H9 (cell line): Measurements from ENCODE around the gene IGFBP7. TPM values are rescaled to one million over a fixed set of nuclear protein-coding genes. Genes with fewer than 3 reads are reported as not detected.

ENCODE experiments used
- DNase-seq: peaks from one replicate; pipeline ENCODE4 v3.0.0-alpha.2; 2017
- H2AFZ ChIP-seq: one replicate; pipeline ENCODE4 v1.6.1; 2013; ENCODE audit warnings: mild to moderate bottlenecking, low read length, control low read depth, moderate library complexity
- H2AK5ac ChIP-seq: 2 replicates; pipeline ENCODE4 v1.6.1; 2013; ENCODE audit warnings: low read length, control low read depth, mixed read lengths; ENCODE audit not compliant: insufficient read length
- H2BK120ac ChIP-seq: one replicate; pipeline ENCODE4 v1.6.1; 2013; ENCODE audit warnings: low read depth, mild to moderate bottlenecking, low read length, control low read depth, inconsistent platforms; ENCODE audit not compliant: poor library complexity, severe bottlenecking
- H2BK12ac ChIP-seq: 2 replicates; pipeline ENCODE4 v1.6.1; 2013; ENCODE audit warnings: low read length, control low read depth, mixed read lengths, low read depth; ENCODE audit not compliant: insufficient read length
- H2BK15ac ChIP-seq: 2 replicates; pipeline ENCODE4 v1.6.1; 2013; ENCODE audit warnings: low read depth, low read length, control low read depth
- H2BK20ac ChIP-seq: one replicate; pipeline ENCODE4 v1.6.1; 2013; ENCODE audit warnings: low read depth, mild to moderate bottlenecking, low read length, control low read depth, inconsistent platforms; ENCODE audit not compliant: poor library complexity, severe bottlenecking
- H2BK5ac ChIP-seq: 2 replicates; pipeline ENCODE4 v1.6.1; 2013; ENCODE audit warnings: low read length, control low read depth, mixed read lengths; ENCODE audit not compliant: insufficient read length
- H3K14ac ChIP-seq: 2 replicates; pipeline ENCODE4 v1.6.1; 2013; ENCODE audit warnings: low read length, control low read depth; ENCODE audit not compliant: insufficient read depth
- H3K18ac ChIP-seq: 2 replicates; pipeline ENCODE4 v1.6.1; 2013; ENCODE audit warnings: low read depth, mild to moderate bottlenecking, mixed read lengths, low read length, control low read depth; ENCODE audit not compliant: insufficient read length
- H3K23ac ChIP-seq: 2 replicates; pipeline ENCODE4 v1.6.1; 2013; ENCODE audit warnings: low read length, control low read depth, mixed read lengths, low read depth; ENCODE audit not compliant: insufficient read length
- H3K23me2 ChIP-seq: 2 replicates; pipeline ENCODE4 v1.6.1; 2013; ENCODE audit warnings: low read depth, mild to moderate bottlenecking, mixed read lengths, low read length, control low read depth; ENCODE audit not compliant: insufficient read length, poor library complexity, severe bottlenecking
- H3K27ac ChIP-seq: 2 replicates; pipeline ENCODE4 v1.5.1; 2013; ENCODE audit warnings: low read length, control low read depth, mixed read lengths, low read depth; ENCODE audit not compliant: insufficient read length
- H3K27me3 ChIP-seq: 2 replicates; pipeline ENCODE4 v1.6.1; 2013; ENCODE audit warnings: low read length, control low read depth, inconsistent platforms; ENCODE audit not compliant: insufficient read depth
- H3K4ac ChIP-seq: 2 replicates; pipeline ENCODE4 v1.6.1; 2013; ENCODE audit warnings: low read depth, mild to moderate bottlenecking, control low read depth, inconsistent platforms, low read length, moderate library complexity
- H3K4me1 ChIP-seq: 2 replicates; pipeline ENCODE4 v1.6.1; 2013; ENCODE audit warnings: low read length, control low read depth, inconsistent platforms; ENCODE audit not compliant: insufficient read depth
- H3K4me2 ChIP-seq: 2 replicates; pipeline ENCODE4 v1.6.1; 2013; ENCODE audit warnings: low read length, control low read depth, mixed read lengths; ENCODE audit not compliant: insufficient read length, insufficient read depth
- H3K56ac ChIP-seq: 2 replicates; pipeline ENCODE4 v1.6.1; 2013; ENCODE audit warnings: low read depth, mild to moderate bottlenecking, mixed read lengths, low read length, control low read depth; ENCODE audit not compliant: insufficient read length
- H3K79me1 ChIP-seq: 2 replicates; pipeline ENCODE4 v1.6.1; 2013; ENCODE audit warnings: low read depth, mild to moderate bottlenecking, moderate library complexity, low read length, control low read depth, inconsistent platforms; ENCODE audit not compliant: insufficient read depth, poor library complexity, severe bottlenecking
- H3K79me2 ChIP-seq: 2 replicates; pipeline ENCODE4 v1.6.1; 2013; ENCODE audit warnings: low read length, control low read depth, inconsistent platforms; ENCODE audit not compliant: insufficient read depth
- H3K9ac ChIP-seq: 2 replicates; pipeline ENCODE4 v1.6.1; 2013; ENCODE audit warnings: low read length, control low read depth, mixed read lengths; ENCODE audit not compliant: insufficient read length; ENCODE audit errors: extremely low read depth
- H3K9me3 ChIP-seq: one replicate; pipeline ENCODE4 v1.6.1; 2013; ENCODE audit warnings: low read depth, low read length, inconsistent platforms; ENCODE audit not compliant: control insufficient read depth
- H3T11ph ChIP-seq: one replicate; pipeline ENCODE4 v1.6.1; 2013; ENCODE audit warnings: mild to moderate bottlenecking, low read length, control low read depth, inconsistent platforms
- H4K20me1 ChIP-seq: one replicate; pipeline ENCODE4 v1.6.1; 2013; ENCODE audit not compliant: control insufficient read depth, insufficient read length, insufficient read depth
- H4K5ac ChIP-seq: 2 replicates; pipeline ENCODE4 v1.6.1; 2013; ENCODE audit warnings: low read depth, mild to moderate bottlenecking, mixed read lengths, low read length, control low read depth; ENCODE audit not compliant: insufficient read length
- H4K8ac ChIP-seq: replicated peaks from 2 replicates; pipeline ENCODE4 v1.6.1; 2013; ENCODE audit warnings: low read length, control low read depth, mixed read lengths, low read depth; ENCODE audit not compliant: insufficient read length
- H4K91ac ChIP-seq: 2 replicates; pipeline ENCODE4 v1.6.1; 2013; ENCODE audit warnings: low read depth, mild to moderate bottlenecking, moderate library complexity, mixed read lengths, low read length, control low read depth; ENCODE audit not compliant: insufficient read length
- H3K27ac Mint-ChIP-seq, 3 experiments: 2 replicates in 2 of 3; 3 replicates in 1 of 3; pipeline ENCODE4 v1.8.0; 2020 to 2021; ENCODE audit warnings: mixed read lengths in 3 of 3, mild to moderate bottlenecking in 1 of 3, moderate library complexity in 1 of 3
- H3K27me3 Mint-ChIP-seq: 2 replicates; pipeline ENCODE4 v1.8.0; 2021; ENCODE audit warnings: low read depth, mild to moderate bottlenecking, moderate library complexity, mixed read lengths
- H3K36me3 Mint-ChIP-seq, 3 experiments: 2 replicates in 2 of 3; 3 replicates in 1 of 3; pipeline ENCODE4 v1.8.0; 2020 to 2021; ENCODE audit warnings: low read depth in 3 of 3, mixed read lengths in 3 of 3; ENCODE audit not compliant: insufficient read depth in 1 of 3
- H3K4me1 Mint-ChIP-seq, 2 experiments: 2 replicates each; pipeline ENCODE4 v1.8.0; 2020; ENCODE audit warnings: mixed read lengths in 2 of 2
- H3K4me3 Mint-ChIP-seq, 2 experiments: 2 replicates in 1 of 2; 3 replicates in 1 of 2; pipeline ENCODE4 v1.8.0; 2020 to 2021; ENCODE audit warnings: mild to moderate bottlenecking in 2 of 2, mixed read lengths in 2 of 2, moderate library complexity in 1 of 2
- H3K9me3 Mint-ChIP-seq, 2 experiments: 2 replicates in 1 of 2; 3 replicates in 1 of 2; pipeline ENCODE4 v1.8.0; 2020; ENCODE audit warnings: mild to moderate bottlenecking in 2 of 2, mixed read lengths in 2 of 2, moderate library complexity in 1 of 2
- CTCF ChIP-seq: fragments of 200-600 bp; sonication (generic); conservative IDR thresholded peaks from 3 replicates; pipeline ENCODE4 v1.8.0; 2021; ENCODE audit warnings: antibody characterized with exemption, mild to moderate bottlenecking
- WGBS: extraction: QIAGEN DNeasy Blood & Tissue Kit; methylation state at CpG from one replicate; pipeline ENCODE4 v1.1.7; 2013; ENCODE audit warnings: missing lambda C conversion rate, low lambda C conversion rate, mixed read lengths; ENCODE audit not compliant: insufficient read length; ENCODE audit errors: extremely low coverage; 5-methylcytosine and 5-hydroxymethylcytosine counted together
- total RNA-seq: library from RNA; stranded (reverse); gene quantifications from 2 replicates; pipeline ENCODE4 v1.2.1, GENCODE V29; 2021

Gene IGFBP7
- total RNA-seq, 1 experiment from 2014 or later, result 0.37 TPM

GRCh38 chr4:57100979-57101651 is 9.1 kb downstream of the IGFBP7 start:
- no peak overlapping the region for H3K4me3 Mint-ChIP-seq
- no CpG with 5 or more reads among the region's 4 CpGs for WGBS
- Histone ChIP-seq H2AFZ (no peak overlapping the region), H2BK5ac (no peak overlapping the region), H4K91ac (no peak overlapping the region), H3K4me2 (no peak overlapping the region), H3K56ac (no peak overlapping the region), H2BK15ac (no peak overlapping the region), H3K27ac (no peak overlapping the region), H3K18ac (no peak overlapping the region), H3K23ac (no peak overlapping the region), H4K5ac (no peak overlapping the region), H4K20me1 (no peaks in the 10 kb centered on the region), H3K27me3 (no peaks in the 10 kb centered on the region), H3K79me2 (0 out of 2 replicates have a peak, but pooled peaks cover 1% of the 10 kb centered on the region), H4K8ac (no peak overlapping the region), H2BK12ac (no peak overlapping the region), H3K4ac (no peak overlapping the region), H3K23me2 (no peaks in the 10 kb centered on the region), H3T11ph (no peak overlapping the region), H3K79me1 (no peaks in the 10 kb centered on the region), H2BK120ac (no peak overlapping the region), H3K9me3 (no peaks in the 10 kb centered on the region), H3K9ac (no peak overlapping the region), H3K14ac (no peak overlapping the region), H2AK5ac (no peak overlapping the region), H2BK20ac (no peak overlapping the region), H3K4me1 (no peaks in the 10 kb centered on the region)
- H3K4me1 Mint-ChIP-seq, result peaks cover 14 to 19% of the 10 kb centered on the region in 2 experiments
- H3K36me3 Mint-ChIP-seq, result no peaks in the 10 kb centered on the region
- no peak for DNase-seq
- peaks cover 9% of the 10 kb centered on the region for H3K27me3 Mint-ChIP-seq
- no peaks in the 10 kb centered on the region for H3K9me3 Mint-ChIP-seq
- no peak overlapping the region for H3K27ac Mint-ChIP-seq
- TF ChIP-seq CTCF, result no peak
